SKM-1 treated with dmso at 0.1 percent for 144 hours (cell line): ENCODE data around the gene VDAC1.
"Not testable (repeated sequence)": the region's sequence is repeated elsewhere in the genome, so short reads cannot be mapped to it uniquely, and the experiment has no call there.

Experiments used
- DNase-seq: peaks from one replicate; lab custom pipeline; 2025; ENCODE audit not compliant: unreplicated experiment; lab: John Stamatoyannopoulos, UW

VDAC1 gene

DNA sequence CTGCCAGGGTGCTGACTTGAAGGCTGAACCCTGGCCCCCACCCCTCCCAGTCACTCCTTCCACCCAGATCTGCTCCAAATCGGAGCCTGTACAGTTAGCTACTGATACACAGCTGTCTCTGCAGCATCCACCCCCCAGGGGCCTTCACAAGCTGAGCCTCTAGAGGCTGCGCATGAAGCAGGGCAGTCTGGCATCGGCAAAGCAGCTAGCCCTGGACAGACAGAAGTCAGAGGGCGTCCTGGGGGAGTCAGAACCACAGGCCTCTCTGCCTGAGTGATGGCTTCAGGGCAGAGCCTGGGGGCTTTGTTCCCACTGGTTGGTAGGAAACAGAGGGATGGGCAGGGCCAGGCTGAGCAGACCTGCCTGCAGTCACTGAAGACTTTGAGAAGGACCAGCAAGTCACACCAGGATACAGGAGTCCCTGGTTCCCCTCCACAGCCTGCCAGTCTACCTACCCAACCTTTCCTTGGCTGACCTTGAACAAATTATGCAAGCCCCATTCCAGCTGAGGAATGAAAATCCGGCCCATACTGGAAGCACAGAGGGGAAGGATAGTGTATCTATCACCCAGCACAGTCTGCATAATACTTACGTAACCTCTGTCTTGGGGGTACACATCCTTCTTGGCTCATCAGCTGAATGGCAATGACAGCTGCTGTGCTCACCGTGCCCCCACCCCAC, 8.8 kb downstream of the VDAC1 start:
- DNase-seq: no peak

DNA sequence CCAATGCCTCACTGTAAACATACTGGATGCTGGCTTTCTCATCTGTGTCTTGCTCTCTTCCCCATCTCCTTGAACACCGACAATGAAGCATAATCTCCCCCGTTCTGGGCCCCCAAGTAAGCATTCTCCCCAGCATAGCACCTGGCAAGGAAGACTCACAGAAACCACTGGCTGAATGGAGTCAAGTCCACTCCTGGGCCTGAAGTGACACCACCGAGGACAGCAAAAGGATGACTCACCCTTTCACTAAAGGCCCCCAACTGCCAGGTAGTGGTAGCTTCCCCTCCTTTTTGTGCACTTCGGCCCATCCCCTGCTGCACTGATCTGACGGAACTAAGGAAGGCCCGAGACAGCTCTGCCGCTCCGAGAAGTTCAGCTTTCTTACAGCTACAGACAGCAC, 9.4 kb downstream of the VDAC1 start:
- no peak for DNase-seq

DNA sequence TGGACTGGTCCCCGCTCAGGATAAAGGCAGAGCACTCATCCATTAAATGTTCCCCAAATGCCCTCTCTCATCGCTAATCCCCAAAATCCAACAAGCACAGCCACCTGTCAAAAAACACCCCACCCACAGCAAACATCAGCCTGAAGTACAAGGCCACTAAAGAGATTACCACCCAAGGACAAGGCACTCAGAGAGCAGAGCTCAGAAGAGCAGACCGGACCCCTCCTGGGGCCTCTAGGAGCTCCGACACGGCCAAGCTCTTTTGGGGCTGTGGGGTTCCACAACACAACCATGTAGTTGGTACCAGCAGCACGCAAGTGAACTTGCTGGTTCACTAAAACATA, 9.8 kb downstream of the VDAC1 start:
- DNase-seq: no peak

DNA sequence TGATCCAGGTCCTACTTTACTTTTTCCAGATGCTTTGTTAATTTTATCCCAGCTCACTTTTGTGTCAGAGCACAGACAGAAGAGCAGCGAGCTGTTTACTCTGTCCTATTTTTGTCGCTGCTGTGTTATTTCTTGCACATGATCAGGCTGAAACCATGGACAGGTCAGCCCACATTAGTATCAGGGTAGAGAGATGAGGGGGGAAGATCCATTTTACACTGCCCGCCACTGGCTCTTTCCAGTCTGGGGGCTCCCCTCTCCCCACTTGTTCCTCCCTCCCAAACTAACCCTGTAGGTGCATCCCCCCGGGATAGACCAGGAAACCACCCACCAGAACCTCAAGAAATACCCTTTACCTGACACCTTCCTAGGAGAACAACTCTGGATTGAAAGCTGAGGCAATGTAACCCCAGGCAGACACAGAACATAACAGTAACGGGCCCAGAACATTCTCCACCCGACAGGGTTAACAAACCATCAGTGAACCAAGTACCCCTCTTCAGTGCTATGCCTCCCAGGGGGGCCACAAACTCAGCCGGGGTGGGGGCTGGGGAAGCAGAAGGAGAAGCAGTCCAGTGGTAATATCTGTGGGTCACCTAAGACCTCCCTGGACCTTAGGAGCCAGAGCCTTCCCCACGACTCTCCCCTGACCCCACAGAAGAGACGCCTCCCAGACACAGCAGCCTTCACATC, 10.3 kb downstream of the VDAC1 start:
- DNase-seq: no peak

DNA sequence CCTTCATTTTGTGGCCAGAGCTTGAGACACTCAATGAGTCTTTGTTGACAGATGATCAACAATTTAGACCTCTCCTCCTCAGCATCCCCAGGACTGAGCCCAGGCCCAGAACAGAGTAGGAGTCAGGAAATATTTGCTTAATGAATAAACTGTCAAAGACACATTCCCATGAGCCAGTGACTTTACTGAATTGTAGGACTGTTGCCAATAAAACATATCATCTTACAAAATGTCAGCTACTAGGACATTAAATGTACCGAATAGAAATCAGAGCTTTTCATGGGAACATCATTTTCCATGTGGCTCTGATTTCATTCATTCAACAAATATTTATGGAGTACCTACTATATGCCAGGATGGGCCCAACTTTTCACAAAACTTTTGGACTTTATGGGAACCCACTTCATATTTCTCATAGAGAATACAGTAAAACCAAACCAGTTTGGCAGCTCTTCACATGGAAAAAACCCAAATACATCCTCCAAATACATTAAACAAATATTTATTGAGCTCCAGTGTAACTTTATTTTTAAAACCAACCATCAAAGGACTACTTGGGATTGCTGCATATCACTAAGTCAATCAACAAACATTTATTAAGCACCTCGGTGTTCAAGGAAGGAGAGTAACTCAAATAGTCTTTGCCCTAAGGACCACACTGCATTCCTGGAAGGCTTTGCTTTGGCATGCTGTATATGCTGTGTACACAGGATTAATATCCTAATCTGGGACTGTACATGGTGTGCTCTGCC, 11.4 kb downstream of the VDAC1 start:
- no peak for DNase-seq

DNA sequence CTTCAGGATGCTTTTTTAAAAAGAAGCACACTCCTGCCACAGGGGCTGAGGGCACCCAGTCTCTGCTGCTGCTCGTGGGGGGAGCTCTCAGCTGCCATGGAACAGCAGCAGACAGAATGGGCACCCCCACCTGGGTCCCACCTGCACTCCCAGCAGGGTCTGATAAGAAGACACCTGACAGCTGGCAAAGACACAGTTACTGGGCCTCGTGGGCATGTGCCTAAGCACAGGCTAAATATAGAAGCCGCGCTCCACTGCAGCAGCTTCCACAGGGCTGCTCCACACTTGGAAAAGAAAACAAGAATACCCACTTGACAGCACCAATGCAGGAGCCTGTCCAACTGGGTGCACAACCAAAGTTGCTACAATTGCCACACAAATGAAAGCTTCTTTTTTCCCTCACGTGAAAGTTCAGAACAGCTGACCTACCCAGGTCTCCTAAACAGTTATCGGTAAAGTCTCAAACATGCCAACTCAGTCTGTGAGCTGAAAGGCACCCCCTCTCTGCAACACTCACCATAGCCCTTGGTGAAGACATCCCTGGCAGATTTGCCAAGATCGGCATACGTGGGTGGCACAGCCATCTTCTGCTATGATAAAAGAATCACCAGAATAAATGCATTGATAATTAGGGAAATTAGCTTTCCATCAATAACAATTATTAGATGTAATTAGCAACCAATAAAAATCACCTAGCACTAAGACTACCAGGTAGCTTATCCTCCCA, 12.2 kb downstream of the VDAC1 start:
- DNase-seq: no peak

DNA sequence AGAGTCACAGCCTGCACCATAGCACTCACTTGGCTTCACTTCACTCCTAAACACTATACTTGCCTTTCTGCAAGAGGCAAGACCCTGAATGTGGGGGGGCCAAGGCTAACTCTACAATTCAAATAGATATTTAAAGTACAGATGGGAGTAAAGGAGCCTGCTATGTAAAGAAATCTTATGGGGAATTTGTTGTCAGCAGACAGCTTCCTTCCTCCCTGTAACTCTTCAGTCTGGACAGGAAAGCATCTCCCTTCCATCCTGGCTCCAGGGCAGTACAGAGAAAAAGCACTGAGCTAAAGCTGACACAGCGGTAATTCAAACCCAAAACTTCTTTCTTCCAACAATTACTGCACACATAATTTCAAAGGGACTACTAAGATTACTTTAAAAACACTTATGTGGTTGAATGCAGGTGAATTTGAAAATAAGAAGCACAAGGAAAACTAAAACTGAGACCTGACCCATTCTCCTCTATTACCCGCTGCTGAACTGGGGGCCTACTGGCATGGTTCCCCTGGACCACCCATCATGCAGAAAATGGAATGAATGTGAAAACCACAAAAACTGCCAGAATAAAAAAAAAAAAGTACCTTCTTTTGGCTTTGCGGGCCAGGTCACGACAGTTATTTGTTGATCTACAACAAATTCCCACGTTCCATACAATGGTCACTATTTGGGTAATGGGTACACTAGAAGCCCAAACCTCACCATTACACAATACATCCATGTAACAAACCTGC, 13.4 kb downstream of the VDAC1 start:
- DNase-seq: no peak

DNA sequence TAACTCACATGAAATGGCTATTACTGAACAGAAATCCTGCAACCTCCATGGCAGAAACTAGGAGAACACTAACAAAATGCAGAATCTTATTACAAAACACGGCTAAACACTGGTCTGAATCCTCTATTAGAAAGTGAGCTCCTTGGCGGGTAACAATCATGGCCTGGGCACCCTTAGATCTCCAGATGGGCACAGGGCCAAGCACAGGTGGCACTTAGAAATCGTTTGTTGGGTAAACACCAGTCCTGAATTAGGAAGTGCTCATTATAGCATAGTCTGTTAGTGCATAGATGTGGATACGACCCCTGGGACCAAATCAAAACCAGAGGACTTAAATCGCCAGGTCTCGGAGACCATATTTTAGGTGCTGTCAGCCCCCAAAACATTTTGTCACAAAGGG, 14.4 kb downstream of the VDAC1 start:
- no peak for DNase-seq

DNA sequence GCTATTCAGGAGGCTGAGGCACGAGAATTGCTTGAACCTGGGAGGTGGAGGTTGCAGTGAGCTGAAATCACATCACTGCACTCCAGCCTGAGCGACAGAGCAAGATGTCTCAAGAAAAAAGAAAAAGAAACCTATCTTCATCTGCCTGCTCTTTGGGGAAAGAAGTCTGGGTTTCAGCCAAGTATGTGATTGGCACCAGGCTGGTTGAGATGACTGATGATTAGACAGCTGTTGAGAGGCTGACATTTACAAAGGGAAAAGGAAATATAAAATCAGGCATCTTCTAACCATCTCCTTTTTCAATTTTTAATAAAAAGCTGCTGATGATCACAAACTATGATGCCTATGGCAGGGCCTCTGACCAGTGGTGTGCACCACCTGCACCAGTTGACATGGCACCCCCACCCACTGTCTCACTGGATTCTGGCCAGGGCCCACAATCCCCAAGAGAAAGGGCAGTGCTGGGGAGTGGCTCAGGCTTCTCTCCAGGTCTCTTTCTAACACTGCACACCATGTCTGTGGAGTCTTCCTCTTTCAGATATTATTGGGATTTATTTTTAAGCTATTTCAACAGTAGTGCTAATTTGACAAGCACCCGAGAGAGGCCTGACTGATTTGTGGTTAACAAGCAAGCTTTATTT, 19.1 kb downstream of the VDAC1 start:
- no peak for DNase-seq

DNA sequence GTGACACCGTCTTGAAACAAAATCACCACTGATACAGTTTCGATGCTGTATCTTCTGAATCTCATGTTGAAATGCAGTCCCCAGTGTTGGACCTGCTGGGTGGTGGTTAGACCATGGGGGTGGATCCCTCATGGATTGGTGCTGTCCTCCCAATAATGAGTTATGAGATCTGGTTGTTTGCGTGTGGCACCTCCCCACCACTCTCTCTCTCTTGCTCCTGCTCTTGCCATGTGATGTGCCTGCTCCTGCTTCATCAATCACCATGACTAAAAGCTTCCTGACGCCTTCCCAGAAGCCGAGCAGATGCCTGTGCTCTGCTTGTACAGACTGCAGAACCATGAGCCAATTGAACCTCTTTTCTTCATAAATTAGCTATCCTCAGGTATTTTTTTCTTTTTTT, 21.1 kb downstream of the VDAC1 start:
- DNase-seq: no peak

DNA sequence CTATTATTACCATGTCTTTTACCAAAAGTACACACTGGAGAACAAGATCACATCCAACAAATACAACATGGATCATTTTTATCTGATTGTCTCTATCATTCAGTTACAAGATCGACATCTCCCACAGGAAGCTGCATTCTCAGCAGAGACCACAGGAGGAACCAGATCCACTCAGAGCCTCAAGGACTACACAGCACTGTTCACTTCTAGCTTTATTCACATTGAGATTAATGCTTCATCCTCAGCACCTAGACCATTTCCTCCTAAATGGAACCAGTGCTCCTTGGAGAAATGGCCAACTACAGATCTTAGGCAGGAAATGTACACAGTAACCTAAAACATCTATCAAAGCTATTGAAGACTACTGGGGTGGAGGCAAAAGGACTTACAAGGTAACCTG, 23.1 kb downstream of the VDAC1 start:
- no peak for DNase-seq

DNA sequence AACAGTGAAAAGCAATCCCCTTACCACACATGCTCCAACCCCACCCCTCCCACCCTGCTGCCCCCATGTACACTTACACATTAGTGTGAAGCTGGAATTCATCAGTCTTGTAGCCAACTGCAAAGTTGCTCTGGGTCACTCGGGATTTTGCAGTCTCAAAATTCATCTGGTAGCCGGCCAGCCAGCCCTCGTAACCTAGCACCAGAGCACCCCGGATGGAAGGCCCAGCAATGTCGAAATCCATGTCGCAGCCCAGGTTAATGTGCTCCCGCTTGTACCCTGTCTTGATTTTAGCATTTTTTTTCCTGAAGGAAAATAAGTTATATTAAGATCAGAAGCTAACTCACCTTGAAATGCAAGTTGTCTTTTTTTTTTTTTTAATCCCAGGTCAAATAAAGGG, 24.1 kb downstream of the VDAC1 start:
- no peak for DNase-seq

DNA sequence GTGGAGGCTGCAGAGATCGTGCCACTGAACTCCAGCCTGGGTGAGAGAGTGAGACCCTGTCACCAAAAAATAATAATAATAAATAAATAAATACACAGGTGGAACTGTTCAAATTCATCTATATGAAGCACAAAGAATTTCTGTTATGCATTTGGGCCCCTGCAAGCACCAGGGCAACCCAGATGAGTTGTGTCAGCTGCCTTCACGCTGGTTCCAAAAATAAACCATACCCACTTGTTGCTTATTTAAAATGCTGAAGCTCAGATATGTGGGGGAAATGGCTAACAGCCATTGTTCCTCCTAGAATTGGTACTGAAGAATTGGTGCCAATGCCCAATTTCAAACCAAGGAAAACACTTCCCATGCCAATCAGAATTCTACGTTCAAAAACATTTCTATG, 25.8 kb downstream of the VDAC1 start:
- no peak for DNase-seq

DNA sequence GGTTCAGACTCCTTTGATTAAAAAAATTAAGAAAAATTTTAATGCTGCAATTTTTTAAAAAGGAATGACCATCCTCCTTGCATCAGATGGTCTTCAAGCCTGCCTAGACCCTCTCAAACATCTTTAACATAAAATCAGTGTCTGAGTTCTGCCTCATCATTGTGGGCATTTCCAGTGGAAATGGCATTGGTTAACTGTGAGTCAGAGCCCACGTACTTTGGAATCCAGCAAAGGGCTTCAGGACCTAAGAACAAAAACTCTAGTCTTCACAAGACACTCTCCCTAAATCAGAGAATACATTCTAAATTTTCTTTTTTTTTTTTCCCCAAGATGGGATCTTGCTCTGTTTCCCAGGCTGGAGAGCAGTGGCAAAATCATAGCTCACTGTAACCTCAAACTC, 26.9 kb downstream of the VDAC1 start:
- no peak for DNase-seq

DNA sequence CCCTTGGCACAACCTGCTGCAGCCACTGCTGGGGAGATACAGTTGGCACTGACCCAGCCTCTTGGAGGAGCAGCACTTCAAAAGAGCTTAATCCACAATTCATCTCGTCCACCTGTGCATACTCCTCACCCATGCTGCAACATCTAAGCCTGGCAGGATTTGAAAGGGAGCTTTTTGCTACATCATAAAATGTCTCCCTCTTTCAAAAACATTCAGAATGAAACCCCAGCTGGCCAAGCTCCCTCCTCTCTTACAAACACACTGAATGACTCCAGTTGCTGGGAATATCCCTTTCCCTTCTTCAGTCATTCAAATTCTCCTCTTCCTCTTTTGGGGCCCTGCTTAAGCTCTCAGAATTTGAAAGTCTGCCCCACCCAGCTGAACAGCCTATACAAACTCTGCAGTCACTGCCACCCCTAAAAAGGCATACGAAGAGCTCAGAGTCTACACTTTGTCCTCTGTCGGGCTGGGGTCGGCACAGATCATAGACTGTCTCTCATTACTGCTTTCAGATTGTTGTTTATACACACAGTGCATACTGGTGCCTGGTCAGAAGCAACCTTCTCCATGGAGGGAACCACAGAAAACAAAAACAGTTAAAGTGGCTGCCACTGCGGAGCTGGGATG, 27.5 kb downstream of the VDAC1 start:
- no peak for DNase-seq

DNA sequence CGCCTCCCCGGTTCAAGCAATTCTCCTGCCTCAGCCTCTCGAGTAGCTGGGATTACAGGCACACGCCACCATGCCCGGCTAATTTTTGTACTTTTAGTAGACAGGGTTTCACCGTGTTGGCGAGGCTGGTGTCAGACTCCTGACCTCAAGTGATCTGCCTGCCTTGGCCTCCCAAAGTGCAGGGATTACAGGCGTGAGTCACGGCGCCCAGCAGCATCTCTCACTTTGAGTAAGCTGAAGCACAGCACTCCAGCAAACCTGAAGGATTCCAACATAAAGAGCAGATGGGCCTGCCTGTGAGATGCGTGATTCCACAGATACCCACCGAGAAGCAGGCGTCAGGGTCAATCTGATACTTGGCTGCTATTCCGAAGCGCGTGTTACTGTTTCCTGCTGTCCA, 29.2 kb downstream of the VDAC1 start:
- not testable (repeated sequence) for DNase-seq

DNA sequence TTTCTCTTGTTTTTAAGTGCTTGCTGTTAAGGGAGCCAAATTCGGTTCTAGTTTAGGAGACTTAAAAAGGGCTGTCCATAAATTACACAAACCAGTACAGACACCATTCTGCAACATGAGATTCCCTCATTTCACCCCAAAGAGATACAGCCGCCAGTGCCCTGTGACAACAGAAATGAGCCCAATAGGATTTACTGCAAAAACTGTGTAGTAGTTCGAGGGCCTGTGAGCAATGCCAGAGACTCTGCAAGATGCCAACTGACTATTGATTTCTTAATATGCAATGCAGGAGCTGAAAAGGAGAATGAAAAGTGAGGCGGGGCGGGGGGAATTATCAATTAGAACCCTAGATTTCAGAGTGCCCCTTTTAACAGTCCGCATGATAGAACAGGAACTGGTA, 30.6 kb downstream of the VDAC1 start:
- no peak for DNase-seq

DNA sequence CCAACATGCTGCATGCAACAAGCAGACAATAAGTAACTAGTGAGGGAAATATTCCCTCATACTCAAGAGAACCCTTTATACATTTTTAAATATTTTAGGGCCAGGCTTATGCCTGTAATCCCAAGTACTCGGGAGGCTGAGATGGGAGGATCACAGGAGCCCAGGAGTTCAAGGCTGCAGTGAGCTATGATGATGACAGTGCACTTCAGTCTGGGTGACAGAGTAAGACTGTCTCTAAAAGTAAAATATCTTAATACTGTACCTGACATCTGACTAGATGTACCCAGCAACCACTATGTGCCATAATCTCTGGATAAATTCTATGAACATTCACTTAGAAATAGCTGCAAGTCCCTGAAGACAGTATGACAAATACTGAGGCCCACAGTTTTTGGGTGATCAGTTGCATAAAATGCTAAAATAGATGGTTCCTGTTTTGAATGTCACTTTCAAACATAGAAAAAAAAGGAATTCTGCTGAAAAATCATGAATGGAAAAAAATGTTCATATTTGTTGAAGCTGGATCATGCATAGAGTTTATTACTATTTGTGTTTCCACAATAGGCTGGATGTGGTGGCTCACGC, 34.4 kb downstream of the VDAC1 start:
- DNase-seq: no peak

DNA sequence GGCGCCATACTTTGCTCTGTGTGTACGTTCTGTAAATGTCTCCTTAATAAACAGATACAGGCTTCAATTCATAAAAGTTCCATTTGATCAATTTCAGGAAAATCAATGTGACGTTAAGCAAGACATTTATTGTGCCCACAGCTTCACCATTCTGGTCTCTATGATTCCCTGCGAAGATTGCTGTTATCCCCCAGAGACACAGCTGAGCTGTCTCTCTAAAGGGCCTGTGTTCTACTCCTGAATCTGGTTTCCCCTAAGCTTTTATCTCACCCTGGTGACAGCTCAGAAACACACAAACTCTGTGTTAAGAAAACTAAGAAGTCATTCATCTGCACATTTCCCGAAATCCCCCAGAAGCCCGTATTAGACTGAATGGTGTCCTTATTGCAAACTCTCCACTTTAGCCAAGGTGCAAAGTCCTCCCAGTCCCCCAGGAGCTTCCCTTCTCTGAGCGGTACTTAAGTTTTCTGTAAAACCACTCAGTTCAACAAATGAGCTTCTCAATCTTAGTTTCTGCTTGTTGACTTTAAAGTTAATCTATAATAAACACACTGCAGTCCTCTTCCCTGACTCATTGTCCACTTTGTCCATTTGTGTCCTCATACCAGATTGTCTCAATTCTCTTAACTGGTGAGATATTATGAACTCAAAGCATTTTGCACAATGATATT, 35.0 kb downstream of the VDAC1 start:
- no peak for DNase-seq
